GM12872 (cell line): ENCODE measurements around the gene AKR7A2.

ENCODE experiments used
- CTCF ChIP-seq: IDR thresholded peaks from 3 replicates; pipeline ENCODE4 v1.5.1; 2011; ENCODE audit warnings: low read depth, mild to moderate bottlenecking, low read length, moderate library complexity; ENCODE audit not compliant: insufficient read depth

Gene AKR7A2

GRCh38 chr1:19272064-19272463 is 39.9 kb downstream of the AKR7A2 start:
- no peak for TF ChIP-seq CTCF

- TF ChIP-seq CTCF = no peak
These were observed 43.5 kb downstream of the AKR7A2 start for GRCh38 chr1:19268445-19268844.

GRCh38 chr1:19262744-19263143 is 49.2 kb downstream of the AKR7A2 start:
- TF ChIP-seq CTCF = no peak

GRCh38 chr1:19262047-19262446 is 49.9 kb downstream of the AKR7A2 start:
- no peak for TF ChIP-seq CTCF

- TF ChIP-seq CTCF = no peak
These were observed 51.5 kb downstream of the AKR7A2 start for GRCh38 chr1:19260211-19261138.

- no peak for TF ChIP-seq CTCF
These were observed 53.6 kb downstream of the AKR7A2 start for GRCh38 chr1:19258353-19258752.

- TF ChIP-seq CTCF = no peak
These were observed 54.6 kb downstream of the AKR7A2 start for GRCh38 chr1:19257178-19257914.
